ENCODE data around the gene LRP8. TPM values are rescaled to one million over a fixed set of nuclear protein-coding genes. Genes with fewer than 3 reads are reported as not detected.

LRP8 gene
- total RNA-seq, 1 experiment from 2014 or later, result 56.3 TPM

- H3K9ac ChIP-seq (ENCODE audit: low read length), result no peak overlapping the region
- DNase-seq (ENCODE audit: low read depth, low spot score) (no peak), ATAC-seq (no peak)
- BruUV-seq (replicated peaks), result no TSS peak
- TF ChIP-seq TCF7L2 (IDR thresholded peaks at IDR 0.05; ENCODE audit: borderline replicate concordance, extremely low read depth, insufficient read depth, insufficient read length), result no peak
- no peak for TF ChIP-seq CTCF (IDR thresholded peaks at IDR 0.05 in 2 of 3, conservative IDR thresholded peaks at IDR 0.05 in 1 of 3; ENCODE audit: borderline replicate concordance in 1 of 3, insufficient read depth in 1 of 3, low read depth in 2 of 3, low read length in 2 of 3)
- TF ChIP-seq REST (IDR thresholded peaks at IDR 0.05; ENCODE audit: low read depth), result no peak
- TF ChIP-seq CEBPB (IDR thresholded peaks at IDR 0.05; ENCODE audit: low read depth), result no peak
- TF ChIP-seq, protein P1, sequence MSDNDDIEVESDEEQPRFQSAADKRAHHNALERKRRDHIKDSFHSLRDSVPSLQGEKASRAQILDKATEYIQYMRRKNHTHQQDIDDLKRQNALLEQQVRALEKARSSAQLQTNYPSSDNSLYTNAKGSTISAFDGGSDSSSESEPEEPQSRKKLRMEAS (IDR thresholded peaks at IDR 0.05), result no peak
- no peak for TF ChIP-seq ZBTB33 (IDR thresholded peaks at IDR 0.05; ENCODE audit: extremely low read depth, insufficient replicate concordance, low read length)
- no peak for TF ChIP-seq EZH2 (IDR thresholded peaks at IDR 0.05)
- no peak for TF ChIP-seq JUND (IDR thresholded peaks at IDR 0.05)
- TF ChIP-seq EZH2phosphoT487 (IDR thresholded peaks at IDR 0.05; ENCODE audit: borderline replicate concordance), result no peak
- no peak for TF ChIP-seq ATF3 (IDR thresholded peaks at IDR 0.05)
- TF ChIP-seq SP1 (IDR thresholded peaks at IDR 0.05; ENCODE audit: low read depth), result no peak
- TF ChIP-seq SIN3A (IDR thresholded peaks at IDR 0.05; ENCODE audit: low read depth), result no peak
- TF ChIP-seq ZFX (IDR thresholded peaks at IDR 0.05), result no peak
- no peak for TF ChIP-seq POLR2A (IDR thresholded peaks at IDR 0.05; ENCODE audit: borderline replicate concordance, extremely low read depth, insufficient read depth, insufficient read length)
- TF ChIP-seq RAD21 (IDR thresholded peaks at IDR 0.05; ENCODE audit: low read depth), result no peak
- TF ChIP-seq ZNF274 (IDR thresholded peaks at IDR 0.05; ENCODE audit: low read depth, low read length), result no peak
- no peak for TF ChIP-seq ELF1 (IDR thresholded peaks at IDR 0.05; ENCODE audit: borderline replicate concordance, low read depth)
- no peak for TF ChIP-seq YY1 (IDR thresholded peaks at IDR 0.05; ENCODE audit: extremely low read depth, insufficient replicate concordance, low read depth, low read length)
- no peak for TF ChIP-seq POLR2AphosphoS5 (IDR thresholded peaks at IDR 0.05; ENCODE audit: low read depth, low read length)
- H2AFZ ChIP-seq (ENCODE audit: low read depth, low read length, poor library complexity, severe bottlenecking), result no peak overlapping the region
- no peaks in the 10 kb centered on the region for H3K79me2 ChIP-seq (ENCODE audit: insufficient read depth, low read length)
- no peaks in the 10 kb centered on the region for H3K4me1 ChIP-seq (ENCODE audit: control insufficient read depth in 1 of 2, insufficient read depth in 2 of 2, low read length in 2 of 2)
- no peaks in the 10 kb centered on the region for H3K9me3 ChIP-seq (ENCODE audit: control insufficient read depth in 1 of 2, insufficient read depth in 1 of 2, low read depth in 1 of 2, low read length in 2 of 2)
- no peak overlapping the region for H3K4me3 ChIP-seq (replicated peaks in 1 of 2; ENCODE audit: low read depth in 1 of 2, low read length in 2 of 2)
- CTCF ChIA-PET, result interaction anchor here (3.1 kb wide), 1 partner anchor 125 kb away, joined by 13 read pairs; no protein-coding TSS in a partner anchor
- H3K4me2 ChIP-seq (ENCODE audit: low read length), result no peak overlapping the region
- POLR2A ChIA-PET, result no interaction called here
- no peaks in the 10 kb centered on the region for H4K20me1 ChIP-seq (ENCODE audit: insufficient read depth)
- H3K9me2 ChIP-seq (ENCODE audit: insufficient read depth), result no peaks in the 10 kb centered on the region
- RAD21 ChIA-PET (ENCODE audit: low non-redundant PET in 1 of 2, low total read pairs in 2 of 2, uncharacterized antibody in 2 of 2, unreplicated experiment in 2 of 2), result no interaction called here
- H3K27me3 ChIP-seq (ENCODE audit: insufficient read depth, low read length), result no peaks in the 10 kb centered on the region
- H3K36me3 ChIP-seq (ENCODE audit: control insufficient read depth in 1 of 2, insufficient read depth in 2 of 2, low read length in 2 of 2), result peaks cover 20 to 52% of the 10 kb centered on the region in 2 experiments; a peak in 3 of 4 replicates
- intact Hi-C loops (cut with micrococcal nuclease), result no loop called here
- H3K27ac ChIP-seq (ENCODE audit: low read depth, low read length), result no peak overlapping the region
Observed at GRCh38 chr1:53267761-53268160, 60.1 kb downstream of the LRP8 start.
